SK-N-SH (cell line): Measurements from ENCODE around the gene VN1R5. TPM values are rescaled to one million over a fixed set of nuclear protein-coding genes. Genes with fewer than 3 reads are reported as not detected.

Source experiments
- CTCF ChIA-PET: fragments of 300-600, 350-600 bp; formaldehyde crosslinking; extraction: SDS; loops from one replicate; lab custom pipeline; 2021; lab: Yijun Ruan, JAX
- POLR2A ChIA-PET: fragments of 350-600 bp; sonication (Branson Sonifier 250); formaldehyde crosslinking; extraction: SDS; loops from one replicate; lab custom pipeline; 2020; ENCODE audit warnings: antibody characterized with exemption, inconsistent platforms; lab: Yijun Ruan, JAX
- DNase-seq: peaks from one replicate; pipeline ENCODE4 v3.0.0; 2012
- H2AFZ ChIP-seq: fragments of 200-600 bp; sonication (generic); 2 replicates; pipeline ENCODE4 v1.8.1; 2016; ENCODE audit warnings: antibody characterized with exemption, mild to moderate bottlenecking, low read depth
- H3F3A ChIP-seq: fragments of 200-600 bp; sonication (generic); replicated peaks from 2 replicates; pipeline ENCODE3; 2016; ENCODE audit warnings: antibody characterized with exemption, mild to moderate bottlenecking; ENCODE audit not compliant: insufficient read depth
- H3K27ac ChIP-seq, 2 experiments: fragments of 200-500 bp in 1 of 2; fragments of 200-600 bp in 1 of 2; sonication (Bioruptor generic) in 1 of 2; sonication (generic), shearing (Covaris generic) in 1 of 2; 2 replicates each; pipeline versions ENCODE4 v1.5.1 to v1.6.1; 2014 to 2016; ENCODE audit warnings: low read depth in 2 of 2, inconsistent platforms in 1 of 2, low read length in 1 of 2, mild to moderate bottlenecking in 1 of 2, mixed read lengths in 1 of 2
- H3K27me3 ChIP-seq: fragments of 200-600 bp; sonication (generic), shearing (Covaris generic); 2 replicates; pipeline ENCODE4 v1.6.1; 2016; ENCODE audit warnings: mixed run types; ENCODE audit not compliant: insufficient read depth
- H3K36me3 ChIP-seq, 2 experiments: fragments of 200-500 bp in 1 of 2; fragments of 200-600 bp in 1 of 2; sonication (Bioruptor generic) in 1 of 2; sonication (generic) in 1 of 2; replicated peaks in 1 of 2; 2 replicates each; pipeline versions ENCODE3 to v1.5.1; 2014 to 2016; ENCODE audit warnings: low read length in 1 of 2, mild to moderate bottlenecking in 1 of 2; ENCODE audit not compliant: insufficient read depth in 2 of 2, control insufficient read depth in 1 of 2
- H3K4me1 ChIP-seq, 2 experiments: fragments of 200-500 bp in 1 of 2; fragments of 200-600 bp in 1 of 2; sonication (Bioruptor generic) in 1 of 2; sonication (generic), shearing (Covaris generic) in 1 of 2; 2 replicates each; pipeline versions ENCODE4 v1.5.1 to v1.6.1; 2014 to 2016; ENCODE audit warnings: low read depth in 1 of 2, low read length in 1 of 2, mixed run types in 1 of 2; ENCODE audit not compliant: insufficient read depth in 2 of 2, control insufficient read depth in 1 of 2
- H3K4me2 ChIP-seq: fragments of 200-600 bp; sonication (generic), shearing (Covaris generic); 2 replicates; pipeline ENCODE4 v1.6.1; 2017; ENCODE audit warnings: mixed run types
- H3K4me3 ChIP-seq, 2 experiments: fragments of 200-500 bp in 1 of 2; fragments of 200-600 bp in 1 of 2; sonication (Bioruptor generic) in 1 of 2; sonication (generic), shearing (Covaris generic) in 1 of 2; 2 replicates each; pipeline versions ENCODE4 v1.5.1 to v1.8.1; 2014 to 2016; ENCODE audit warnings: low read depth in 2 of 2, inconsistent platforms in 1 of 2, low read length in 1 of 2, mild to moderate bottlenecking in 1 of 2, mixed read lengths in 1 of 2, moderate library complexity in 1 of 2
- H3K79me2 ChIP-seq: fragments of 200-600 bp; sonication (generic); 2 replicates; pipeline ENCODE4 v1.8.1; 2017; ENCODE audit warnings: mild to moderate bottlenecking; ENCODE audit not compliant: insufficient read depth
- H3K9ac ChIP-seq: fragments of 200-600 bp; sonication (generic); 2 replicates; pipeline ENCODE4 v1.6.1; 2017; ENCODE audit warnings: mixed run types
- H3K9me2 ChIP-seq: fragments of 200-600 bp; sonication (generic); 2 replicates; pipeline ENCODE4 v1.6.1; 2017; ENCODE audit warnings: mixed run types
- H3K9me3 ChIP-seq: fragments of 200-600 bp; sonication (generic); 2 replicates; pipeline ENCODE4 v1.6.1; 2017; ENCODE audit warnings: mixed run types, mild to moderate bottlenecking, moderate library complexity
- H4K20me1 ChIP-seq: fragments of 200-600 bp; sonication (generic); 2 replicates; pipeline ENCODE4 v1.6.1; 2017; ENCODE audit warnings: mild to moderate bottlenecking, mixed run types; ENCODE audit not compliant: insufficient read depth
- CHD2 ChIP-seq: fragments of 150-350 bp; IDR thresholded peaks from 2 replicates; pipeline ENCODE4 v1.6.1; 2018; ENCODE audit warnings: low read length; ENCODE audit not compliant: partially characterized antibody
- EZH2phosphoT487 ChIP-seq: fragments of 200-600 bp; sonication (generic); IDR thresholded peaks from 2 replicates; pipeline ENCODE4 v1.6.1; 2017; ENCODE audit warnings: low read depth, mixed run types, mild to moderate bottlenecking, antibody characterized with exemption, moderate library complexity, borderline replicate concordance
- FOXM1 ChIP-seq: IDR thresholded peaks from 2 replicates; pipeline ENCODE4 v1.4.0; 2012; ENCODE audit warnings: low read depth, mild to moderate bottlenecking
- NRF1 ChIP-seq: IDR thresholded peaks from 2 replicates; pipeline ENCODE4 v1.6.1; 2012; ENCODE audit warnings: low read depth, mild to moderate bottlenecking, low read length
- RFX5 ChIP-seq: IDR thresholded peaks from 2 replicates; pipeline ENCODE4 v1.6.1; 2012; ENCODE audit warnings: mild to moderate bottlenecking, improper control_type of control experiment, low read length
- TAF1 ChIP-seq: IDR thresholded peaks from 2 replicates; pipeline ENCODE4 v1.6.1; 2012; ENCODE audit warnings: low read depth, mild to moderate bottlenecking, low read length, moderate library complexity, borderline replicate concordance
- TCF12 ChIP-seq: IDR thresholded peaks from 2 replicates; pipeline ENCODE4 v1.4.0; 2012
- TEAD4 ChIP-seq: IDR thresholded peaks from 2 replicates; pipeline ENCODE4 v1.4.0; 2012; ENCODE audit warnings: mild to moderate bottlenecking, borderline replicate concordance; ENCODE audit not compliant: insufficient read depth
- USF1 ChIP-seq: IDR thresholded peaks from 2 replicates; pipeline ENCODE4 v1.4.0; 2012; ENCODE audit warnings: low read depth, borderline replicate concordance
- USF2 ChIP-seq: fragments of 150-350 bp; IDR thresholded peaks from 2 replicates; pipeline ENCODE4 v1.6.1; 2017; ENCODE audit warnings: antibody characterized with exemption, low read length, low read depth, borderline replicate concordance
- YY1 ChIP-seq: IDR thresholded peaks from 2 replicates; pipeline ENCODE4 v1.4.0; 2012; ENCODE audit warnings: low read depth, mild to moderate bottlenecking
- WGBS: methylation state at CpG from one replicate; pipeline ENCODE4 v1.1.6; 2017; ENCODE audit warnings: low lambda C conversion rate; 5-methylcytosine and 5-hydroxymethylcytosine counted together
- polyA plus RNA-seq, 3 experiments: library from polyadenylated mRNA; depleted of rRNA; stranded (reverse); fragments of >200 nt; gene quantifications; 2 replicates each; pipeline ENCODE4 v1.2.3, GENCODE V29; 2012

VN1R5 gene
- polyA plus RNA-seq, 1 of the 3 experiments (the other 2 are of a cell fraction), result not detected

- Histone ChIP-seq H2AFZ (no peak overlapping the region), H3K4me2 (no peak overlapping the region)
- TF ChIP-seq YY1, result no peak
- TF ChIP-seq, all 33 proteins: peak for 0
- no peaks in the 10 kb centered on the region; the same call in 1 of the 2 replicates for H3K27me3 ChIP-seq
- H3K79me2 ChIP-seq, result no peaks in the 10 kb centered on the region
- POLR2A ChIA-PET, result no interaction called here
- H3K36me3 ChIP-seq, result no peaks in the 10 kb centered on the region
- no peaks in the 10 kb centered on the region for H3K9me3 ChIP-seq
- no peak overlapping the region for H3K9ac ChIP-seq
- H3K9me2 ChIP-seq, result no peaks in the 10 kb centered on the region
- 0% methylated on average over 1 of the region's 1 CpG for WGBS
- H3F3A ChIP-seq, result no peaks in the 10 kb centered on the region
- H3K27ac ChIP-seq, result no peak overlapping the region
- CTCF ChIA-PET, result interaction anchor here (0.6 kb wide), 1 partner anchor 100 kb away, joined by 3 read pairs; no protein-coding TSS in a partner anchor
- H3K4me3 ChIP-seq, result no peak overlapping the region
- H3K4me1 ChIP-seq, result no peaks in the 10 kb centered on the region
- DNase-seq, result no peak
- no peaks in the 10 kb centered on the region for H4K20me1 ChIP-seq
Observed at GRCh38 chr1:247273013-247273412, 17.1 kb downstream of the VN1R5 start.

- no peaks in the 10 kb centered on the region; the same call in 1 of the 2 replicates for H3K27me3 ChIP-seq
- H3K4me3 ChIP-seq, result no peak overlapping the region
- no peak overlapping the region for H2AFZ ChIP-seq
- H3K4me2 ChIP-seq, result no peak overlapping the region
- H3F3A ChIP-seq, result no peaks in the 10 kb centered on the region
- ChIA-PET CTCF (interaction anchor here (0.6 kb wide), 1 partner anchor 23 kb away, joined by 3 read pairs; no protein-coding TSS in a partner anchor), POLR2A (no interaction called here)
- WGBS, result 25% methylated on average over 3 of the region's 3 CpGs
- H4K20me1 ChIP-seq, result no peaks in the 10 kb centered on the region
- H3K9me3 ChIP-seq, result no peaks in the 10 kb centered on the region
- H3K9me2 ChIP-seq, result no peaks in the 10 kb centered on the region
- H3K79me2 ChIP-seq, result no peaks in the 10 kb centered on the region
- DNase-seq, result no peak
- H3K9ac ChIP-seq, result no peak overlapping the region
- no peaks in the 10 kb centered on the region for H3K4me1 ChIP-seq
- TF ChIP-seq CHD2, result no peak
- TF ChIP-seq TCF12, result no peak
- no peak for TF ChIP-seq NRF1
- no peak for TF ChIP-seq TAF1
- TF ChIP-seq USF2, result no peak
- no peak for TF ChIP-seq FOXM1
- TF ChIP-seq TEAD4, result no peak
- no peak for TF ChIP-seq RFX5
- no peak for TF ChIP-seq USF1
- TF ChIP-seq YY1, result no peak
- no peak for TF ChIP-seq EZH2phosphoT487
- TF ChIP-seq, all 33 proteins: peak for 0
- Histone ChIP-seq H3K36me3 (no peaks in the 10 kb centered on the region), H3K27ac (no peak overlapping the region)
Observed at GRCh38 chr1:247274605-247275256, 18.9 kb downstream of the VN1R5 start.
